Measurements from ENCODE around the gene ITFG1. TPM values are rescaled to one million over a fixed set of nuclear protein-coding genes. Genes with fewer than 3 reads are reported as not detected.

The ITFG1 gene
- total RNA-seq, 1 experiment from 2014 or later: 18.0 TPM

GRCh38 chr16:47459603-47460002, 1.3 kb downstream of the ITFG1 start:
- no peak overlapping the region for H2BK120ac ChIP-seq (ENCODE audit: low read depth, low read length, poor library complexity, severe bottlenecking)
- H3K27me3 ChIP-seq (ENCODE audit: insufficient read depth, low read length): no peaks in the 10 kb centered on the region; the same call in 1 of the 2 replicates
- no peak overlapping the region for H3K4ac ChIP-seq (ENCODE audit: low read depth, low read length)
- H4K8ac ChIP-seq (replicated peaks; ENCODE audit: insufficient read length, low read depth, low read length): no peak overlapping the region
- DNase-seq: no peak
- no peaks in the 10 kb centered on the region for H4K20me1 ChIP-seq (ENCODE audit: control insufficient read depth, insufficient read depth, insufficient read length)
- no peak overlapping the region for H2BK15ac ChIP-seq (ENCODE audit: low read depth, low read length)
- no peaks in the 10 kb centered on the region for H3K9me3 ChIP-seq (ENCODE audit: control insufficient read depth, low read depth, low read length)
- no peak overlapping the region for H3K9ac ChIP-seq (ENCODE audit: extremely low read depth, insufficient read length, low read length)
- no peak overlapping the region for H3K27ac ChIP-seq (ENCODE audit: insufficient read length, low read depth, low read length)
- no peak overlapping the region for H2BK5ac ChIP-seq (ENCODE audit: insufficient read length, low read length)
- H3K36me3 Mint-ChIP-seq (ENCODE audit: insufficient read depth in 1 of 3, low read depth in 3 of 3): peaks cover 0 to 21% (median 12%) of the 10 kb centered on the region in 3 experiments; a peak in 6 of 7 replicates
- peaks cover 2% of the 10 kb centered on the region for H3K79me1 ChIP-seq (ENCODE audit: insufficient read depth, low read depth, low read length, poor library complexity, severe bottlenecking)
- H3K79me2 ChIP-seq (ENCODE audit: insufficient read depth, low read length): no peaks in the 10 kb centered on the region
- H3K14ac ChIP-seq (ENCODE audit: insufficient read depth, low read length): no peak overlapping the region
- no peaks in the 10 kb centered on the region; the same call in 1 of the 2 replicates for H3K4me1 ChIP-seq (ENCODE audit: insufficient read depth, low read length)
- no peak overlapping the region for H2BK12ac ChIP-seq (ENCODE audit: insufficient read length, low read depth, low read length)
- no peak overlapping the region; a peak in 1 of 7 replicates for H3K27ac Mint-ChIP-seq
- peaks cover 29 to 31% of the 10 kb centered on the region in 2 experiments for H3K4me1 Mint-ChIP-seq
- H3K27me3 Mint-ChIP-seq (ENCODE audit: low read depth): no peaks in the 10 kb centered on the region
- no peak overlapping the region for H3K56ac ChIP-seq (ENCODE audit: insufficient read length, low read depth, low read length)
- H4K91ac ChIP-seq (ENCODE audit: insufficient read length, low read depth, low read length): no peak overlapping the region
- H3K4me2 ChIP-seq (ENCODE audit: insufficient read depth, insufficient read length, low read length): peak overlapping the region; percentile 63
- no peak overlapping the region for H3K23ac ChIP-seq (ENCODE audit: insufficient read length, low read depth, low read length)
- H3K9me3 Mint-ChIP-seq: no peaks in the 10 kb centered on the region; a peak in 1 of 5 replicates
- no peak overlapping the region for H2BK20ac ChIP-seq (ENCODE audit: low read depth, low read length, poor library complexity, severe bottlenecking)
- H4K5ac ChIP-seq (ENCODE audit: insufficient read length, low read depth, low read length): no peak overlapping the region
- WGBS (ENCODE audit: extremely low coverage, insufficient read length, low lambda C conversion rate): no CpG with 5 or more reads among the region's 1 CpG
- H3T11ph ChIP-seq (ENCODE audit: low read length): no peak overlapping the region
- TF ChIP-seq CTCF (conservative IDR thresholded peaks at IDR 0.05): no peak
- H2AK5ac ChIP-seq (ENCODE audit: insufficient read length, low read length): no peak overlapping the region
- H3K23me2 ChIP-seq (ENCODE audit: insufficient read length, low read depth, low read length, poor library complexity, severe bottlenecking): peaks cover 11% of the 10 kb centered on the region
- no peak overlapping the region for H2AFZ ChIP-seq (ENCODE audit: low read length)
- H3K18ac ChIP-seq (ENCODE audit: insufficient read length, low read depth, low read length): no peak overlapping the region
- H3K4me3 Mint-ChIP-seq: peak overlapping the region; percentile 100
